ENCODE data around the gene RALA. TPM values are rescaled to one million over a fixed set of nuclear protein-coding genes. Genes with fewer than 3 reads are reported as not detected.

Gene RALA
- polyA plus RNA-seq, 1 donor (not counting 4 experiments of a cell fraction or from before 2014, with no cell fraction given), result 64.6 TPM

- H3K9me1 ChIP-seq (ENCODE audit: control insufficient read depth, extremely low read depth, insufficient read depth, low read length), result no peaks in the 10 kb centered on the region
- H3K9me3 ChIP-seq (ENCODE audit: control insufficient read depth, low read depth, low read length), result no peaks in the 10 kb centered on the region
- H3K4me2 ChIP-seq (ENCODE audit: control insufficient read depth, extremely low read depth, insufficient read depth, low read depth, low read length), result peak overlapping the region; percentile 93
- TF ChIP-seq CTCF (optimal IDR thresholded peaks at IDR 0.05 in 1 of 3, IDR thresholded peaks at IDR 0.05 in 1 of 3, conservative IDR thresholded peaks at IDR 0.05 in 1 of 3; ENCODE audit: extremely low read depth in 1 of 3, insufficient read depth in 2 of 3, low read length in 3 of 3) (no peak), EZH2 (IDR thresholded peaks at IDR 0.05; ENCODE audit: low read length) (no peak)
- H3K9ac ChIP-seq (ENCODE audit: control insufficient read depth, extremely low read depth, insufficient read depth, low read length), result peak overlapping the region; percentile 78
- H3K4me1 ChIP-seq (ENCODE audit: control insufficient read depth, extremely low read depth, insufficient read depth, low read length), result peaks cover 24% of the 10 kb centered on the region
- H3K36me3 ChIP-seq (ENCODE audit: control insufficient read depth in 2 of 2, extremely low read depth in 1 of 2, insufficient read depth in 2 of 2, low read length in 2 of 2), result peaks cover 2 to 3% of the 10 kb centered on the region in 2 experiments
- dilution Hi-C loops (cut with MboI; ENCODE audit: extremely low pct_ligation_motif_present, low sequenced_read_pairs), result no loop called here
- peak; percentile 42 for DNase-seq (ENCODE audit: low read depth, low spot score)
- peak; percentile 56 for FAIRE-seq
- H3K79me2 ChIP-seq (ENCODE audit: control insufficient read depth, insufficient read depth, low read length), result peaks cover 14% of the 10 kb centered on the region
- no peaks in the 10 kb centered on the region for H4K20me1 ChIP-seq (ENCODE audit: control insufficient read depth, extremely low read depth, insufficient read depth, low read length)
- H3K4me3 ChIP-seq (ENCODE audit: control insufficient read depth in 2 of 3, extremely low read depth in 1 of 3, insufficient read depth in 2 of 3, low read depth in 1 of 3, low read length in 3 of 3), result peak overlapping the region; percentile 49 to 77 (median 65)
- peak overlapping the region; percentile 83 for H2AFZ ChIP-seq (ENCODE audit: control insufficient read depth, low read length)
- no peaks in the 10 kb centered on the region for H3K27me3 ChIP-seq (ENCODE audit: control insufficient read depth, extremely low read depth, insufficient read depth, low read length)
- H3K27ac ChIP-seq (ENCODE audit: control insufficient read depth, insufficient read depth, low read length), result peak overlapping the region; percentile 83
Measured at GRCh38 chr7:39733881-39734632, 110.7 kb downstream of the RALA start.

GRCh38 chr7:39734633-39735004, 111.2 kb downstream of the RALA start:
- Histone ChIP-seq H3K9me1 (ENCODE audit: control insufficient read depth, extremely low read depth, insufficient read depth, low read length) (no peaks in the 10 kb centered on the region), H3K9me3 (ENCODE audit: control insufficient read depth, low read depth, low read length) (no peaks in the 10 kb centered on the region), H3K27me3 (ENCODE audit: control insufficient read depth, extremely low read depth, insufficient read depth, low read length) (no peaks in the 10 kb centered on the region), H3K36me3 (ENCODE audit: control insufficient read depth in 2 of 2, extremely low read depth in 1 of 2, insufficient read depth in 2 of 2, low read length in 2 of 2) (peaks cover 2 to 3% of the 10 kb centered on the region in 2 experiments), H4K20me1 (ENCODE audit: control insufficient read depth, extremely low read depth, insufficient read depth, low read length) (no peaks in the 10 kb centered on the region), H2AFZ (ENCODE audit: control insufficient read depth, low read length) (peak overlapping the region; percentile 20), H3K4me2 (ENCODE audit: control insufficient read depth, extremely low read depth, insufficient read depth, low read depth, low read length) (peak overlapping the region; percentile 93), H3K9ac (ENCODE audit: control insufficient read depth, extremely low read depth, insufficient read depth, low read length) (peak overlapping the region; percentile 78), H3K4me3 (ENCODE audit: control insufficient read depth in 2 of 3, extremely low read depth in 1 of 3, insufficient read depth in 2 of 3, low read depth in 1 of 3, low read length in 3 of 3) (peak overlapping the region; percentile 49 to 77 (median 65)), H3K27ac (ENCODE audit: control insufficient read depth, insufficient read depth, low read length) (peak overlapping the region; percentile 83), H3K79me2 (ENCODE audit: control insufficient read depth, insufficient read depth, low read length) (peaks cover 14% of the 10 kb centered on the region), H3K4me1 (ENCODE audit: control insufficient read depth, extremely low read depth, insufficient read depth, low read length) (peaks cover 24% of the 10 kb centered on the region)
- TF ChIP-seq CTCF (optimal IDR thresholded peaks at IDR 0.05 in 1 of 3, IDR thresholded peaks at IDR 0.05 in 1 of 3, conservative IDR thresholded peaks at IDR 0.05 in 1 of 3; ENCODE audit: extremely low read depth in 1 of 3, insufficient read depth in 2 of 3, low read length in 3 of 3), result no peak
- TF ChIP-seq EZH2 (IDR thresholded peaks at IDR 0.05; ENCODE audit: low read length), result no peak
- no peak for DNase-seq (ENCODE audit: low read depth, low spot score)
- FAIRE-seq, result no peak
- dilution Hi-C loops (cut with MboI; ENCODE audit: extremely low pct_ligation_motif_present, low sequenced_read_pairs), result no loop called here
